ENCODE measurements around the gene VSIG10.

VSIG10 gene

GRCh38 chr12:118059341-118060191 is 44.2 kb downstream of the VSIG10 start:
- DNase-seq = no peak

- no peak for DNase-seq
Measured at GRCh38 chr12:118058881-118059280, 44.9 kb downstream of the VSIG10 start.

GRCh38 chr12:118058227-118058626 is 45.6 kb downstream of the VSIG10 start:
- no peak for DNase-seq

GRCh38 chr12:118055865-118056773 is 47.7 kb downstream of the VSIG10 start:
- DNase-seq = no peak

- DNase-seq = peak; percentile 23
Measured at GRCh38 chr12:118055144-118055557, 48.7 kb downstream of the VSIG10 start.

GRCh38 chr12:118053071-118053985 is 50.5 kb downstream of the VSIG10 start:
- no peak for DNase-seq

GRCh38 chr12:118052324-118053070 is 51.3 kb downstream of the VSIG10 start:
- DNase-seq = peak; percentile 78

- no peak for DNase-seq
Measured at GRCh38 chr12:118050972-118051910, 52.6 kb downstream of the VSIG10 start.

- DNase-seq = no peak
Measured at GRCh38 chr12:118046430-118046829, 57.4 kb downstream of the VSIG10 start.

GRCh38 chr12:118044577-118044976 is 59.2 kb downstream of the VSIG10 start:
- DNase-seq = no peak

GRCh38 chr12:118044075-118044474 is 59.7 kb downstream of the VSIG10 start:
- no peak for DNase-seq

GRCh38 chr12:118042091-118042490 is 61.7 kb downstream of the VSIG10 start:
- DNase-seq = no peak

- no peak for DNase-seq
Measured at GRCh38 chr12:118038137-118038536, 65.7 kb downstream of the VSIG10 start.

GRCh38 chr12:118036672-118037411 is 67.0 kb downstream of the VSIG10 start:
- DNase-seq = no peak

- no peak for DNase-seq
Measured at GRCh38 chr12:118035190-118036041, 68.4 kb downstream of the VSIG10 start.

- no peak for DNase-seq
Measured at GRCh38 chr12:118034429-118035189, 69.2 kb downstream of the VSIG10 start.

GRCh38 chr12:118033902-118034301 is 69.9 kb downstream of the VSIG10 start:
- no peak for DNase-seq

- DNase-seq = no peak
Measured at GRCh38 chr12:118033323-118033722, 70.5 kb downstream of the VSIG10 start.

All from T1000 (cell line).